ENCODE data around the gene GLUD1. TPM values are rescaled to one million over a fixed set of nuclear protein-coding genes. Genes with fewer than 3 reads are reported as not detected.

Gene GLUD1
- polyA plus RNA-seq, 2 of the 4 experiments (the other 2 are of a cell fraction) = 74.4 to 117 TPM

- Histone ChIP-seq H3K4me3 (peak overlapping the region; percentile 92), H3K4me2 (peak overlapping the region; percentile 91), H3K27ac (peak overlapping the region; percentile 95 to 97), H3K4me1 (peaks cover 30% of the 10 kb centered on the region), H3K9me3 (no peaks in the 10 kb centered on the region)
- peak; percentile 55 to 88 for DNase-seq (ENCODE audit: low read depth in 1 of 2, low spot score in 1 of 2)
- POLR2A ChIA-PET = interaction anchor here (0.9 to 2.0 kb wide), 7 partner anchors 9 to 135 kb away, joined by 3 to 9 read pairs (median 5); no protein-coding TSS in a partner anchor
- peak; percentile 73 to 87 for ATAC-seq
- WGBS (ENCODE audit: missing lambda C conversion rate) = 0% methylated on average over 20 of the region's 60 CpGs
- TF ChIP-seq KDM1A (IDR thresholded peaks at IDR 0.05; ENCODE audit: low read depth) (no peak), JUNB (IDR thresholded peaks at IDR 0.05) (no peak), RAD21 (conservative IDR thresholded peaks at IDR 0.05 in 1 of 2, IDR thresholded peaks at IDR 0.05 in 1 of 2) (peak in 1 of 2 experiments; percentile 20; a peak in 2 of 5 replicates), CHD4 (IDR thresholded peaks at IDR 0.05; ENCODE audit: borderline replicate concordance) (no peak), MYC (IDR thresholded peaks at IDR 0.05; ENCODE audit: borderline replicate concordance, low read length) (peak; percentile 94), JUN (IDR thresholded peaks at IDR 0.05) (peak in 1 of 2 experiments; percentile 69; a peak in 3 of 5 replicates), NPAS2 (CRISPR knock-in tag; IDR thresholded peaks at IDR 0.05; ENCODE audit: borderline replicate concordance) (no peak), SREBF2 (IDR thresholded peaks at IDR 0.05) (no peak), MAX (IDR thresholded peaks at IDR 0.05) (peak; percentile 97), TFCP2L1 (CRISPR knock-in tag; IDR thresholded peaks at IDR 0.05) (no peak), HEYL (CRISPR knock-in tag; IDR thresholded peaks at IDR 0.05) (no peak), CBX2 (IDR thresholded peaks at IDR 0.05; ENCODE audit: borderline replicate concordance, low read depth) (no peak), SMC3 (IDR thresholded peaks at IDR 0.05) (no peak), HDAC2 (IDR thresholded peaks at IDR 0.05) (peak; percentile 55; the same call in 1 of the 2 replicates), REST (IDR thresholded peaks at IDR 0.05) (peak; percentile 22; the same call in 1 of the 2 replicates), HOXB5 (CRISPR knock-in tag; IDR thresholded peaks at IDR 0.05) (0 out of 2 replicates have a peak, but pooled peaks have one; percentile 67), RFX5 (IDR thresholded peaks at IDR 0.05) (no peak), PHF8 (IDR thresholded peaks at IDR 0.05; ENCODE audit: borderline replicate concordance, low read depth) (peak; percentile 88), POLR2A (IDR thresholded peaks at IDR 0.05; ENCODE audit: low read length) (peak; percentile 71), USF2 (IDR thresholded peaks at IDR 0.05) (peak; percentile 74), FOSL2 (IDR thresholded peaks at IDR 0.05) (no peak), FOSL2 (CRISPR knock-in tag; IDR thresholded peaks at IDR 0.05) (peak; percentile 72)
- TF ChIP-seq, protein P1, sequence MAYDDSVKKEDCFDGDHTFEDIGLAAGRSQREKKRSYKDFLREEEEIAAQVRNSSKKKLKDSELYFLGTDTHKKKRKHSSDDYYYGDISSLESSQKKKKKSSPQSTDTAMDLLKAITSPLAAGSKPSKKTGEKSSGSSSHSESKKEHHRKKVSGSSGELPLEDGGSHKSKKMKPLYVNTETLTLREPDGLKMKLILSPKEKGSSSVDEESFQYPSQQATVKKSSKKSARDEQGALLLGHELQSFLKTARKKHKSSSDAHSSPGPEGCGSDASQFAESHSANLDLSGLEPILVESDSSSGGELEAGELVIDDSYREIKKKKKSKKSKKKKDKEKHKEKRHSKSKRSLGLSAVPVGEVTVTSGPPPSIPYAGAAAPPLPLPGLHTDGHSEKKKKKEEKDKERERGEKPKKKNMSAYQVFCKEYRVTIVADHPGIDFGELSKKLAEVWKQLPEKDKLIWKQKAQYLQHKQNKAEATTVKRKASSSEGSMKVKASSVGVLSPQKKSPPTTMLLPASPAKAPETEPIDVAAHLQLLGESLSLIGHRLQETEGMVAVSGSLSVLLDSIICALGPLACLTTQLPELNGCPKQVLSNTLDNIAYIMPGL (CRISPR knock-in tag; IDR thresholded peaks at IDR 0.05; ENCODE audit: borderline replicate concordance) = no peak
- TF ChIP-seq, protein P2, sequence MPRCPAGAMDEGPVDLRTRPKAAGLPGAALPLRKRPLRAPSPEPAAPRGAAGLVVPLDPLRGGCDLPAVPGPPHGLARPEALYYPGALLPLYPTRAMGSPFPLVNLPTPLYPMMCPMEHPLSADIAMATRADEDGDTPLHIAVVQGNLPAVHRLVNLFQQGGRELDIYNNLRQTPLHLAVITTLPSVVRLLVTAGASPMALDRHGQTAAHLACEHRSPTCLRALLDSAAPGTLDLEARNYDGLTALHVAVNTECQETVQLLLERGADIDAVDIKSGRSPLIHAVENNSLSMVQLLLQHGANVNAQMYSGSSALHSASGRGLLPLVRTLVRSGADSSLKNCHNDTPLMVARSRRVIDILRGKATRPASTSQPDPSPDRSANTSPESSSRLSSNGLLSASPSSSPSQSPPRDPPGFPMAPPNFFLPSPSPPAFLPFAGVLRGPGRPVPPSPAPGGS (IDR thresholded peaks at IDR 0.05) = peak; percentile 78
- TF ChIP-seq, protein P3, sequence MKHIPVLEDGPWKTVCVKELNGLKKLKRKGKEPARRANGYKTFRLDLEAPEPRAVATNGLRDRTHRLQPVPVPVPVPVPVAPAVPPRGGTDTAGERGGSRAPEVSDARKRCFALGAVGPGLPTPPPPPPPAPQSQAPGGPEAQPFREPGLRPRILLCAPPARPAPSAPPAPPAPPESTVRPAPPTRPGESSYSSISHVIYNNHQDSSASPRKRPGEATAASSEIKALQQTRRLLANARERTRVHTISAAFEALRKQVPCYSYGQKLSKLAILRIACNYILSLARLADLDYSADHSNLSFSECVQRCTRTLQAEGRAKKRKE (CRISPR knock-in tag; IDR thresholded peaks at IDR 0.05; ENCODE audit: low read depth) = 0 out of 2 replicates have a peak, but pooled peaks have one; percentile 12
- TF ChIP-seq, protein P4, sequence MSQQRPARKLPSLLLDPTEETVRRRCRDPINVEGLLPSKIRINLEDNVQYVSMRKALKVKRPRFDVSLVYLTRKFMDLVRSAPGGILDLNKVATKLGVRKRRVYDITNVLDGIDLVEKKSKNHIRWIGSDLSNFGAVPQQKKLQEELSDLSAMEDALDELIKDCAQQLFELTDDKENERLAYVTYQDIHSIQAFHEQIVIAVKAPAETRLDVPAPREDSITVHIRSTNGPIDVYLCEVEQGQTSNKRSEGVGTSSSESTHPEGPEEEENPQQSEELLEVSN (IDR thresholded peaks at IDR 0.05; ENCODE audit: borderline replicate concordance, low read depth) = peak; percentile 83
- CTCF ChIA-PET = interaction anchor here (0.7 to 2.1 kb wide), 6 partner anchors 13 to 157 kb away, joined by 3 to 9 read pairs (median 3); no protein-coding TSS in a partner anchor
- no peak for FAIRE-seq
Observed at GRCh38 chr10:87095236-87095945, 748 bp upstream of the GLUD1 start.
